Parathyroid adenoma (tissue), 2 donors: ENCODE results near the gene TNNC2.

Experiments
- H2AFZ ChIP-seq: fragments of 300-600 bp; sonication (generic); one replicate; pipeline ENCODE4 v1.7.0; 2017; ENCODE audit warnings: antibody characterized with exemption, mild to moderate bottlenecking
- H3K27ac ChIP-seq: fragments of 300-600 bp; sonication (generic); one replicate; pipeline ENCODE4 v1.7.0; 2017
- H3K27me3 ChIP-seq: fragments of 300-600 bp; sonication (generic); one replicate; pipeline ENCODE4 v1.7.0; 2017; ENCODE audit warnings: low read length; ENCODE audit not compliant: control insufficient read depth, insufficient read depth
- H3K36me3 ChIP-seq: fragments of 300-600 bp; sonication (generic); one replicate; pipeline ENCODE4 v1.7.0; 2017; ENCODE audit warnings: low read length; ENCODE audit not compliant: control insufficient read depth, insufficient read depth
- H3K4me1 ChIP-seq: fragments of 300-600 bp; sonication (generic); one replicate; pipeline ENCODE4 v1.7.0; 2017; ENCODE audit warnings: control low read depth
- H3K4me2 ChIP-seq: fragments of 300-600 bp; sonication (generic); one replicate; pipeline ENCODE4 v1.7.0; 2017; ENCODE audit warnings: low read length
- H3K4me3 ChIP-seq: fragments of 300-600 bp; sonication (generic); one replicate; pipeline ENCODE4 v1.7.0; 2017; ENCODE audit warnings: low read depth, low read length
- H3K79me2 ChIP-seq: fragments of 300-600 bp; sonication (generic); one replicate; pipeline ENCODE4 v1.7.0; 2017; ENCODE audit warnings: control low read depth
- H3K9ac ChIP-seq: fragments of 300-600 bp; sonication (generic); one replicate; pipeline ENCODE4 v1.7.0; 2017; ENCODE audit warnings: mild to moderate bottlenecking
- H3K9me3 ChIP-seq: fragments of 300-600 bp; sonication (generic); one replicate; pipeline ENCODE4 v1.7.0; 2017; ENCODE audit warnings: low read length; ENCODE audit not compliant: control insufficient read depth
- TF ChIP-seq, protein P1 (sequence below): fragments of 300-600 bp; sonication (generic); IDR thresholded peaks from one replicate; pipeline ENCODE4 v1.7.0; 2017; ENCODE audit warnings: antibody characterized with exemption, mild to moderate bottlenecking
- donor health status: primary hyperparathyroidism.

The TNNC2 gene

DNA sequence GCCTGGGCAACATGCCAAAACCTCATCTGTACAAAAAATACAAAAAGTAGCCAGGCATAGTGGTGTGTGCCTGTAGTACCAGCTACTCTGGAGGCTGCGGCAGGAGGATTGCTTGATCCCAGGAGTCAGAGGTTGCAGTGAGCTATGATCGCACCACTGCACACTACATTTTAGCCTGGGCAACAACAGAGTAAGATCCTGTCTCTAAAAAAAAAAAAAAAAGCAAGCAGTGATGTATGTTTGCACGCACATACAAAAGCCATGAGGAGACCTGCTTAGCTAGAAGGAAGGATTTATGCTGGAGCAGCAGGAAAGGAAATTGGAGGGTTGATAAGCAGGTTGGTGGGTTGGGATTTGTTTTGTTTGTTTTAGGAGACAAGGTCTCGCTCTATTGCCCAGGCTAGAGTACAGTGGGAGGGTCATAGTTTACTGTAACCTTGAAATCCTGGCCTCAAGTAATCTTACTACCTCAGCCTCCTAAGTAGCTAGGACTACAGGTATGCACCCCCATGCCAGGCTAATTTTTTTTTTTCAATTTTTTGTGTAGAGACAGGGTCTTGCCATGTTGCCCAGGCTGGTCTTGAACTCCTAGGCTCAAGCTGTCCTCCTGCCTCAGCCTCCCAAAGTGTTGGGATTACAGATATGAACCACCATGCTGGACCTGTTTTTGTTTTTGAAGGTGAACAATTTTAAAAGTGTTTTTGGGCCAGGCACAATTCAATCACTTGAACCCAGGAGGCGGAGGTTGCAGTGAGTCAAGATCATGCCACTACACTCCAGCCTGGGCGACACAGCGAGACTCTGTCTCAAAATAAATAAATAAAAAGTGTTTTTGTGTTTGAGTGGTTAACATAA, 34.3 kb upstream of the TNNC2 start:
- Histone ChIP-seq H3K4me1 (peaks cover 6% of the 10 kb centered on the region), H3K9me3 (no peaks in the 10 kb centered on the region), H2AFZ (no peak overlapping the region), H3K4me2 (no peak overlapping the region), H3K27ac (no peak overlapping the region), H3K4me3 (no peak overlapping the region), H3K36me3 (no peaks in the 10 kb centered on the region), H3K9ac (no peak overlapping the region), H3K79me2 (peaks cover 12% of the 10 kb centered on the region), H3K27me3 (no peaks in the 10 kb centered on the region)
- TF ChIP-seq, protein P1, sequence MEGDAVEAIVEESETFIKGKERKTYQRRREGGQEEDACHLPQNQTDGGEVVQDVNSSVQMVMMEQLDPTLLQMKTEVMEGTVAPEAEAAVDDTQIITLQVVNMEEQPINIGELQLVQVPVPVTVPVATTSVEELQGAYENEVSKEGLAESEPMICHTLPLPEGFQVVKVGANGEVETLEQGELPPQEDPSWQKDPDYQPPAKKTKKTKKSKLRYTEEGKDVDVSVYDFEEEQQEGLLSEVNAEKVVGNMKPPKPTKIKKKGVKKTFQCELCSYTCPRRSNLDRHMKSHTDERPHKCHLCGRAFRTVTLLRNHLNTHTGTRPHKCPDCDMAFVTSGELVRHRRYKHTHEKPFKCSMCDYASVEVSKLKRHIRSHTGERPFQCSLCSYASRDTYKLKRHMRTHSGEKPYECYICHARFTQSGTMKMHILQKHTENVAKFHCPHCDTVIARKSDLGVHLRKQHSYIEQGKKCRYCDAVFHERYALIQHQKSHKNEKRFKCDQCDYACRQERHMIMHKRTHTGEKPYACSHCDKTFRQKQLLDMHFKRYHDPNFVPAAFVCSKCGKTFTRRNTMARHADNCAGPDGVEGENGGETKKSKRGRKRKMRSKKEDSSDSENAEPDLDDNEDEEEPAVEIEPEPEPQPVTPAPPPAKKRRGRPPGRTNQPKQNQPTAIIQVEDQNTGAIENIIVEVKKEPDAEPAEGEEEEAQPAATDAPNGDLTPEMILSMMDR, result no peak

DNA sequence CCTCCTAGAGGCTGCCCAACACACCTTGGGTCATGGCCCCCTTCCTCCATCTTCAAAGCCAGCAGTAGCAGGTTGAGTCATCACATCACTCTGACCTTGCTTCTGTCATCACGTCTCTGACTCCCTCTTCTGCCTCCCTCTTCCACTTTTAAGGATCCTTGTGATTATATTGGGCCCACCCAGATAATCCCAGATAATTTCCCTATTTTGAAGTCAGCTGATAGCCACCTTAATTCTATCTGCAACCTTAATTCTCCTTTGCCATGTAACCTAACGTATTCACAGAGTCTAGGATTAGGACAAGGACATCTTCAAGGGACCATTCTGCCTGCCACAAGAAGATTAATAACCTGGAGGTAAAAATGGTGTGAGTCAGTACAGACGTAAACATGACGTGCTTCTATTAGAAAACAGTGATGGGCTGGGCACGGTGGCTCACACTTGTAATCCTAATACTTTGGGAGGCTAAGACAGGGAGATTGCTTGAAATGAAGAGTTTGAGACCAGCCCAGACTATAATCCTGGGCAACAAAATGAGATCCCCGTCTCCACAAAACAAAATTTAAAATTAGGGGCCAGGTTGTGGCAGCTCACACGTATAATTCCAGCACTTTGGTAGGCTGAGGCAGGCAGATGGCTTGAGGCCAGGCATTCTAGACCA, 33.6 kb upstream of the TNNC2 start:
- no peaks in the 10 kb centered on the region for H3K36me3 ChIP-seq
- no peak overlapping the region for H2AFZ ChIP-seq
- H3K27ac ChIP-seq, result no peak overlapping the region
- no peak overlapping the region for H3K4me2 ChIP-seq
- TF ChIP-seq, protein P1, result no peak
- no peak overlapping the region for H3K4me3 ChIP-seq
- H3K27me3 ChIP-seq, result no peaks in the 10 kb centered on the region
- no peaks in the 10 kb centered on the region for H3K9me3 ChIP-seq
- peaks cover 20% of the 10 kb centered on the region for H3K79me2 ChIP-seq
- peaks cover 10% of the 10 kb centered on the region for H3K4me1 ChIP-seq
- no peak overlapping the region for H3K9ac ChIP-seq

DNA sequence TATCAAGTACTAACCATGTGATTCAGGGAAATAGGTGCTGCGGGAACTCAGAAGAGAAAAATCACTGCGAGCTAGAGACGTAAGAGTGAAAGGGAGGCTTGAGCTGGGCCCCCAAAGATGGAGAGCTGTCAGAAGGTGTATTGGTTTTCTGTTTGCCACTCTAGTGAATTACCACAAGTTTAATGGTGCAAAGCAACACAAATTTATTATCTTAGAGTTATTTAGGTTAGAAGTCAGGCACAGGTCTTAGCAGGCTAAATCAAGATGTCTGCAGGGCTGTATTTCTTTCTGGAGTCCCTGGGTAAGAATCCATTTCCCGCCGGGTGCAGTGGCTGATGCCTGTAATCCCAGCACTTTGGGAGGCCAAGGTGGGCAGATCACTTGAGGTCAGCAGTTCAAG, 32.8 kb upstream of the TNNC2 start:
- Histone ChIP-seq H3K27me3 (no peaks in the 10 kb centered on the region), H3K27ac (no peak overlapping the region), H3K4me2 (no peak overlapping the region), H2AFZ (no peak overlapping the region), H3K79me2 (peaks cover 24% of the 10 kb centered on the region), H3K4me3 (no peak overlapping the region), H3K9me3 (no peaks in the 10 kb centered on the region), H3K36me3 (no peaks in the 10 kb centered on the region), H3K4me1 (peaks cover 10% of the 10 kb centered on the region), H3K9ac (no peak overlapping the region)
- TF ChIP-seq, protein P1, result no peak

DNA sequence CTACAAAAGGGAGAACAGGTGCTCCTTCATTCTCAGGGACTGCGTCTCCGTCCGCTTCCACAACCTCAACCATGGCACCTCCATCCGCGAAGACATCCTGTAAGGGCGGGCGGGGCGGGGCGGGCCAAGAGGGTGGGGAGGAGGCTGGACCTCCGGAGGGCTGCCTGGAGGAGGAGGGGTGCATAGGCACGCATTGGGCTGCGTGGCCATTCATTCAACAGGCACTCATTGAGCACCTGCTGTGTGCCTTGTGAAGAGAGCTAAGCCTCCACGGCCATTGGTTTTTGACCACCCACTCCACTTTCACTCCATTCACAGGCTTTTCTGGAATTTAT, 30.7 kb upstream of the TNNC2 start:
- Histone ChIP-seq H3K36me3 (no peaks in the 10 kb centered on the region), H3K4me2 (peak overlapping the region; percentile 98), H3K9me3 (no peaks in the 10 kb centered on the region), H3K27me3 (no peaks in the 10 kb centered on the region), H3K9ac (no peak overlapping the region), H3K79me2 (peaks cover 31% of the 10 kb centered on the region), H3K4me1 (peaks cover 10% of the 10 kb centered on the region), H3K4me3 (peak overlapping the region; percentile 84), H3K27ac (peak overlapping the region; percentile 87), H2AFZ (peak overlapping the region; percentile 99)
- TF ChIP-seq, protein P1, result no peak
